Heart left ventricle (tissue), 13 donors: Measurements from ENCODE around the gene CCSER1.

Source experiments
- POLR2A ChIP-seq, 2 donors: fragments of 450-650 bp; IDR thresholded peaks; one replicate each; pipeline ENCODE4 v1.6.1; 2017; ENCODE audit warnings: antibody characterized with exemption in 2 of 2, mild to moderate bottlenecking in 2 of 2, moderate library complexity in 2 of 2
- TF ChIP-seq, protein P1 (sequence below), 12 donors: fragments of 200-600 bp; sonication (generic) in 4 of 12; IDR thresholded peaks; one replicate each; pipeline versions ENCODE4 v1.5.0 to v1.8.0; 2018 to 2022; ENCODE audit warnings: antibody characterized with exemption in 12 of 12, mild to moderate bottlenecking in 5 of 12
- donor health status: ischemic (EF 13 %, LVEDD 7.1; RV severe dilation, severe dysfunction).
- donor health status: DM: no; HTN: yes; CAD: no.
- donor health status: DM: no; HTN: no; CAD: no.
- donor health status: ischemic (EF 25% LVEDD 6.9; RV normal size, moderate dysfunction).
- donor health status: ischemic (EF 25% LVEDD 5.7; RV mildly dilated, moderate dysfunction).
- donor health status: ischemic (EF 35%, LVEDD 5.7; RV mildly dilated, moderate dysfunction).
- donor health status: nonischemic (EF 11% LVEDD 7.7; RV severe dilation, severe dysfunction).
- donor health status: DM: yes; HTN: yes; CAD: no.
- donor health status: PGD.
- donor health status: ischemic (EF 29% LVEDD 5.4; RV normal size, mild dysfunction).
- donor health status: nonischemic (EF 23%, LVEDD 6.1; RV moderate dilation, normal function).

GRCh38 chr4:90970021-90970420 is 842.8 kb downstream of the CCSER1 start:
- TF ChIP-seq, protein P1, sequence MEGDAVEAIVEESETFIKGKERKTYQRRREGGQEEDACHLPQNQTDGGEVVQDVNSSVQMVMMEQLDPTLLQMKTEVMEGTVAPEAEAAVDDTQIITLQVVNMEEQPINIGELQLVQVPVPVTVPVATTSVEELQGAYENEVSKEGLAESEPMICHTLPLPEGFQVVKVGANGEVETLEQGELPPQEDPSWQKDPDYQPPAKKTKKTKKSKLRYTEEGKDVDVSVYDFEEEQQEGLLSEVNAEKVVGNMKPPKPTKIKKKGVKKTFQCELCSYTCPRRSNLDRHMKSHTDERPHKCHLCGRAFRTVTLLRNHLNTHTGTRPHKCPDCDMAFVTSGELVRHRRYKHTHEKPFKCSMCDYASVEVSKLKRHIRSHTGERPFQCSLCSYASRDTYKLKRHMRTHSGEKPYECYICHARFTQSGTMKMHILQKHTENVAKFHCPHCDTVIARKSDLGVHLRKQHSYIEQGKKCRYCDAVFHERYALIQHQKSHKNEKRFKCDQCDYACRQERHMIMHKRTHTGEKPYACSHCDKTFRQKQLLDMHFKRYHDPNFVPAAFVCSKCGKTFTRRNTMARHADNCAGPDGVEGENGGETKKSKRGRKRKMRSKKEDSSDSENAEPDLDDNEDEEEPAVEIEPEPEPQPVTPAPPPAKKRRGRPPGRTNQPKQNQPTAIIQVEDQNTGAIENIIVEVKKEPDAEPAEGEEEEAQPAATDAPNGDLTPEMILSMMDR (IDR thresholded peaks at IDR 0.05), result no peak
- TF ChIP-seq POLR2A (IDR thresholded peaks at IDR 0.05), result no peak
